HFF-Myc (cell line): ENCODE results near the gene AMZ1.

ENCODE experiments used
- DNase-seq: peaks from one replicate; pipeline ENCODE4 v3.0.0-alpha.2; 2011; ENCODE audit warnings: low read depth; ENCODE audit errors: extremely low read depth
- H3K4me3 ChIP-seq: replicated peaks from 2 replicates; pipeline ENCODE4 v1.5.1; 2011; ENCODE audit warnings: low read depth, mild to moderate bottlenecking, control low read depth, low read length
- CTCF ChIP-seq: IDR thresholded peaks from 2 replicates; pipeline ENCODE4 v1.5.1; 2012; ENCODE audit warnings: mild to moderate bottlenecking, low read depth, low read length, control low read depth; ENCODE audit errors: missing control alignments

Gene AMZ1

GRCh38 chr7:2663121-2663886, 24.7 kb upstream of the AMZ1 start:
- no peak for TF ChIP-seq CTCF
- H3K4me3 ChIP-seq: no peak overlapping the region
- no peak for DNase-seq

GRCh38 chr7:2663960-2664359, 24.0 kb upstream of the AMZ1 start:
- no peak for TF ChIP-seq CTCF
- H3K4me3 ChIP-seq: no peak overlapping the region
- no peak for DNase-seq

- no peak overlapping the region for H3K4me3 ChIP-seq
- no peak for DNase-seq
- TF ChIP-seq CTCF: no peak
Observed at GRCh38 chr7:2665359-2665791, 22.6 kb upstream of the AMZ1 start.

- no peak for TF ChIP-seq CTCF
- DNase-seq: no peak
- no peak overlapping the region for H3K4me3 ChIP-seq
Observed at GRCh38 chr7:2666155-2666554, 21.8 kb upstream of the AMZ1 start.

GRCh38 chr7:2666588-2667250, 21.3 kb upstream of the AMZ1 start:
- DNase-seq: no peak
- TF ChIP-seq CTCF: no peak
- H3K4me3 ChIP-seq: no peak overlapping the region

- H3K4me3 ChIP-seq: no peak overlapping the region
- no peak for TF ChIP-seq CTCF
- DNase-seq: no peak
Observed at GRCh38 chr7:2667843-2668242, 20.2 kb upstream of the AMZ1 start.

- no peak for TF ChIP-seq CTCF
- DNase-seq: no peak
- H3K4me3 ChIP-seq: no peak overlapping the region
Observed at GRCh38 chr7:2668401-2668800, 19.6 kb upstream of the AMZ1 start.
